SHP77 (cell line): Measurements from ENCODE around the gene C19orf12.
"Not testable (repeated sequence)": the region's sequence is repeated elsewhere in the genome, so short reads cannot be mapped to it uniquely, and the experiment has no call there.

ENCODE experiments used
- DNase-seq, 2 experiments: peaks; one replicate each; lab custom pipeline; 2025; lab: John Stamatoyannopoulos, UW

Gene C19orf12

GRCh38 chr19:29676586-29676985 lies 38.5 kb downstream of the C19orf12 start:
- no peak for DNase-seq

GRCh38 chr19:29675650-29676186 lies 39.3 kb downstream of the C19orf12 start:
- DNase-seq = no peak

DNA sequence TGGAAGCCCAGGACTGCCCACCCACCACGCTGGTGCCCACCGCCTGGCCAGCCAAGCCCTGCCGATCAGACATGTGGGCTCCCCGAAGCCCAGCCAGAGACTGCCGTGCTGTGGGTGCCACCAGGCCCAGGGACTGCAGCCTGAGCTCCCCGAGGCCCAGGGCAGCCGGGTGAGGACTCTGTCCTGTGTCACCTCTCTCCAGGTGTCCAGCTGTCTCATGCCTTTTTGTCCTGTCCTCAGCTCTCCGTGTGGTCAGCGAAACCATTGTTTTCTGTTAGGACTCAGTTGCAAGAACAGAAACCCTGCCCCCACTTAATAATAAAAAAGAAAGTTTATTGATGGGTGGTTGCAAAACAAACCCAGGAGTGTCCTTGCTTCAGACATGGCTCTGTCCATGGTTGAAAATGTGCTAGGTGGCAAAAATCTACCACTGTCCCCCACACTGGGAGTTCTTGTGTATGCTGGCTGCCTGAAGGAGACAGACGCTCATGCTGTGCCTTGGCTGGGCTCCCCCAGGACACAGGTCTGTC lies 39.9 kb downstream of the C19orf12 start:
- DNase-seq = no peak

GRCh38 chr19:29674374-29675119 lies 40.5 kb downstream of the C19orf12 start:
- no peak for DNase-seq

DNA sequence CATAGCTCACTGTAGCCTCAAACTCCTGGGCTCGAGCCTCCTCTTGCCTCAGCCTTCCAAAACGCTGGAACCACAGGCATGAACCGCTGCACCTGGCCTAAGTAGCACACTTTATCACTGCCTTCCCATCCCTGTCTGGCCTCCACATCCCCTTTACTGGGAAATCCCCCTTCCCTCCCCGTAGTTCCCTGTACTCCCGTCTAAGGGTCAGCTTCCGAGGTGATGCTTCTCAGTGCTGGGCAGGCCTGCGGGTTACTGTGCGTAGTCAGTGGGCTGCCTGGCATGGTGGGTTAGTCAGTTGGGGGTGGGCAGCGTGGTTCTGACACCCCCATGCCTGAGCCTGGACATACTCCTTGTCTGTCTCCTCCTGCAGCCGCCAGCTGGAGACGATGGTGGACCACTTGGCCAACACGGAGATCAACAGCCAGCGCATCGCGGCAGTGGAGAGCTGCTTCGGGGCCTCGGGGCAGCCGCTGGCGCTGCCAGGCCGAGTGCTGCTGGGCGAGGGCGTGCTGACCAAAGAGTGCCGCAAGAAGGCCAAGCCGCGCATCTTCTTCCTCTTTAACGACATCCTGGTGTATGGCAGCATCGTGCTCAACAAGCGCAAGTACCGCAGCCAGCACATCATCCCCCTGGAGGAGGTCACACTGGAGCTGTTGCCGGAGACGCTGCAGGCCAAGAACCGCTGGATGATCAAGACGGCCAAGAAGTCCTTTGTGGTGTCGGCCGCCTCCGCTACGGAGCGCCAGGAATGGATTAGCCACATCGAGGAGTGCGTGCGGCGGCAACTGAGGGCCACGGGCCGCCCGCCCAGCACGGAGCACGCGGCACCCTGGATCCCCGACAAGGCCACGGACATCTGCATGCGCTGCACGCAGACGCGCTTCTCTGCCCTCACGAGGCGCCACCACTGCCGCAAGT lies 41.4 kb downstream of the C19orf12 start:
- DNase-seq = no peak

GRCh38 chr19:29672933-29673336 lies 42.1 kb downstream of the C19orf12 start:
- DNase-seq = no peak

GRCh38 chr19:29672319-29672932 lies 42.6 kb downstream of the C19orf12 start:
- DNase-seq = no peak

- peak; percentile 83 to 85 for DNase-seq
Observed at GRCh38 chr19:29671393-29672160, 43.5 kb downstream of the C19orf12 start.

- not testable (repeated sequence) for DNase-seq
Observed at GRCh38 chr19:29671026-29671392, 44.1 kb downstream of the C19orf12 start.

GRCh38 chr19:29670255-29670654 lies 44.8 kb downstream of the C19orf12 start:
- DNase-seq = no peak

- DNase-seq = no peak
Observed at GRCh38 chr19:29668746-29669609, 46.1 kb downstream of the C19orf12 start.

GRCh38 chr19:29667901-29668341 lies 47.1 kb downstream of the C19orf12 start:
- no peak for DNase-seq

DNA sequence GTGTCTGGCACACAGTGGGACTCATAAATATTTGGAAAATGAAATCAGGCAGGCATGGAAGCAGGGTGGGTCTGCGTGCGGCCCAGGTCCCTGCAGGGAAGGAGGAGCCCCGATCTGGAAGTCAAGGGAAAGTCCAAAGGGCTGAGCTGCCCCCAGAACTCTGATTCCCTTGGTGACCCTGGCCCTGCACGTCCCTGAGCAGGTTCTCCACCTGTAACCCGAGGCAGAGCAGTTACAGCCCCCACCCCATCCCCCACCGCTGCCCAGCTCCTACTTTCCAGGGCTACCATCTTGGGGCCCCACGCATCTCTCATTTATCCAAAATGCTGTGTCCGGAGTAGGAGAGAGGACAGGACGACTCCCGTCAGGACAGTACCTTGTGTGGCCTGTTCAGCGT lies 47.7 kb downstream of the C19orf12 start:
- DNase-seq = no peak

GRCh38 chr19:29666578-29667386 lies 48.3 kb downstream of the C19orf12 start:
- DNase-seq = no peak

GRCh38 chr19:29665826-29666577 lies 49.1 kb downstream of the C19orf12 start:
- DNase-seq = no peak

DNA sequence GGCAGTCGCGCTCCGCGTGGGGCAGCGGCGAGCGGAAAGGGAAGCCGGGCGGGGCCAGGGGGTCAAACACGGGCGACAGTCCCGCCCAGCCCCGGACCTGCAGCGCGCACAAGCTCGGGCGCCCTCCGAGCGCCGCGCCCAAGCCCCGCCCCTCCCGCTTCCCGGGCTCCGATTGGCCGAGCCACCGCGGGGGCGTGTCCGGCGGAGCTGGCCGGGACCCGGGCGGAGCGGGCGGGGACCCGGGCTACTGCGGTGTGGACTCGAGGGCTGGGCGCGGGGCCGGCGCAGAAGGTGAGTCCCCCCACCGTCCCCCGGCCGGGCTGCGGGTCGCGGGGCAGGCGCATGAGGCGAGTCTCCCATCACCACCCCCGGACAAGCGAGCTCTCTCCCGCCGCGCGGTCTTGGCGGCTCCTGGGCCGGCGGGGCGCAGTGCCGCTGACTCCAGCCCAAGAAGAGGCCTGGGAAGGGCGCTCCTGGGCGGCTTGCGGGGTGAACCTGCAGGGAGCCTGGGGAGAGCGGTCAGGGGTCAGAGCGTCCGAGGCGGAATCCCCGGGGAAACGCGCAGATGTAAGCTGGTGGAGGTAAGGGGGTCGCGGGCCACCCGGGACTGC lies 49.7 kb downstream of the C19orf12 start, which contains the start of gene PLEKHF1:
Gene PLEKHF1 (plus strand): TSS at position 247 of the 611 bp plus-strand sequence. CDS start 8,379 bp downstream, outside the sequence.
- DNase-seq = peak; percentile 43 to 75

- DNase-seq = no peak
Observed at GRCh38 chr19:29664753-29665214, 50.3 kb downstream of the C19orf12 start.
